ENCODE results near the gene EFNB2. TPM values are rescaled to one million over a fixed set of nuclear protein-coding genes. Genes with fewer than 3 reads are reported as not detected.

EFNB2 gene
- total and polyA plus RNA-seq, 2 of the 8 experiments (the other 6 are each of a cell fraction or from before 2014, with no cell fraction given), result 8.2 to 12.0 TPM

- Histone ChIP-seq H3K14ac (ENCODE audit: insufficient read length) (no peak overlapping the region), H3K4me3 (ENCODE audit: extremely low read depth in 1 of 4, insufficient read depth in 2 of 4, low read depth in 3 of 4, low read length in 4 of 4) (no peak overlapping the region), H2BK20ac (ENCODE audit: low read length) (no peak overlapping the region), H3K18ac (ENCODE audit: extremely low read depth, low read length) (no peak overlapping the region), H4K91ac (replicated peaks; ENCODE audit: insufficient read length, low read length) (no peak overlapping the region), H2BK12ac (ENCODE audit: low read depth, low read length) (no peak overlapping the region), H3K4me1 (replicated peaks in 1 of 4; ENCODE audit: control insufficient read depth in 3 of 4, insufficient read depth in 4 of 4, low read length in 3 of 4) (peaks cover 2 to 15% (median 12%) of the 10 kb centered on the region in 4 experiments; a peak in 6 of 7 replicates), H4K8ac (ENCODE audit: extremely low read depth, insufficient read depth, low read length) (no peak overlapping the region), H2BK5ac (ENCODE audit: low read depth, low read length) (no peak overlapping the region), H3K79me2 (ENCODE audit: control insufficient read depth in 1 of 2, insufficient read depth in 2 of 2, low read length in 2 of 2) (peaks cover 62 to 99% of the 10 kb centered on the region in 2 experiments), H3K23me2 (ENCODE audit: low read depth, low read length) (peaks cover 4% of the 10 kb centered on the region), H3K56ac (replicated peaks; ENCODE audit: insufficient read length, low read depth, low read length) (no peak overlapping the region), H2AK5ac (ENCODE audit: low read depth, low read length) (no peak overlapping the region), H2AFZ (ENCODE audit: low read length) (no peak overlapping the region), H4K20me1 (replicated peaks in 1 of 2; ENCODE audit: control insufficient read depth in 1 of 2, insufficient read depth in 2 of 2, low read length in 2 of 2) (peaks cover 33 to 57% of the 10 kb centered on the region in 2 experiments), H3K27me3 (replicated peaks in 1 of 4; ENCODE audit: control insufficient read depth in 3 of 4, extremely low read depth in 1 of 4, insufficient read depth in 3 of 4, low read length in 3 of 4) (no peaks in the 10 kb centered on the region), H2BK120ac (replicated peaks; ENCODE audit: low read depth, low read length) (no peak overlapping the region), H3K79me1 (ENCODE audit: low read depth, low read length) (no peaks in the 10 kb centered on the region), H4K5ac (ENCODE audit: insufficient read length, low read depth, low read length) (no peak overlapping the region), H3K4ac (replicated peaks; ENCODE audit: insufficient read length, low read depth, low read length) (no peak overlapping the region), H3K9me3 (ENCODE audit: insufficient read depth in 2 of 2, low read depth in 1 of 2, low read length in 1 of 2) (no peaks in the 10 kb centered on the region), H2BK15ac (ENCODE audit: low read length) (no peak overlapping the region), H3K36me3 (ENCODE audit: control insufficient read depth in 2 of 4, insufficient read depth in 4 of 4, low read length in 3 of 4) (peaks cover 5 to 28% (median 25%) of the 10 kb centered on the region in 4 experiments; a peak in 7 of 8 replicates), H3K9ac (replicated peaks in 1 of 4; ENCODE audit: extremely low read depth in 1 of 4, low read depth in 3 of 4, low read length in 3 of 4) (peak overlapping the region in 1 of 4 experiments; percentile 10; a peak in 1 of 7 replicates), H3K4me2 (ENCODE audit: insufficient read depth in 1 of 2, low read depth in 2 of 2, low read length in 2 of 2) (peak overlapping the region in 1 of 2 experiments; percentile 48; a peak in 2 of 4 replicates), H3K27ac (ENCODE audit: low read depth, low read length) (peak overlapping the region; percentile 12; the same call in 1 of the 2 replicates), H3K23ac (ENCODE audit: insufficient read length) (no peak overlapping the region)
- 75% methylated on average over 6 of the region's 6 CpGs; no CpG with 5 or more reads in 1 of the 2 experiments for WGBS, 2 experiments (ENCODE audit: extremely low coverage in 1 of 2, insufficient coverage in 1 of 2, insufficient read length in 1 of 2, insufficient replicate concordance in 2 of 2, low coverage in 1 of 2, low lambda C conversion rate in 2 of 2, missing lambda C conversion rate in 1 of 2)
- POLR2A ChIA-PET (ENCODE audit: partially characterized antibody), result interaction anchor here (0.6 kb wide), 1 partner anchor 28 kb away, joined by 3 read pairs; no protein-coding TSS in a partner anchor
- CTCF ChIA-PET (ENCODE audit: partially characterized antibody), result interaction anchor here (0.8 to 1.3 kb wide), 2 partner anchors 11 to 26 kb away, joined by 3 to 4 read pairs; partner anchors contain the start of gene EFNB2
- DNase-seq (ENCODE audit: low read depth in 1 of 2, low spot score in 2 of 2) (no peak), FAIRE-seq (no peak)
- no peak for TF ChIP-seq SP1 (IDR thresholded peaks at IDR 0.05; ENCODE audit: low read depth, low read length)
- no peak for TF ChIP-seq TAF7 (optimal IDR thresholded peaks at IDR 0.05; ENCODE audit: borderline replicate concordance, low read depth, low read length)
- TF ChIP-seq FOSL1 (IDR thresholded peaks at IDR 0.05; ENCODE audit: insufficient read depth, low read depth, low read length), result no peak
- no peak for TF ChIP-seq POLR2AphosphoS5 (IDR thresholded peaks at IDR 0.05; ENCODE audit: low read depth, low read length)
- TF ChIP-seq RAD21 (IDR thresholded peaks at IDR 0.05 in 1 of 2, conservative IDR thresholded peaks at IDR 0.05 in 1 of 2; ENCODE audit: low read depth in 2 of 2, low read length in 2 of 2), result no peak
- TF ChIP-seq RFX5 (IDR thresholded peaks at IDR 0.05; ENCODE audit: borderline replicate concordance, low read depth, low read length), result no peak
- no peak for TF ChIP-seq RXRA (IDR thresholded peaks at IDR 0.05; ENCODE audit: insufficient read depth, low read depth, low read length)
- no peak for TF ChIP-seq KDM5A (IDR thresholded peaks at IDR 0.05; ENCODE audit: low read length)
- TF ChIP-seq CTBP2 (IDR thresholded peaks at IDR 0.05; ENCODE audit: borderline replicate concordance, insufficient read depth, insufficient read length, low read length), result no peak
- TF ChIP-seq CEBPB (IDR thresholded peaks at IDR 0.05; ENCODE audit: low read depth, low read length), result no peak
- TF ChIP-seq POU5F1 (IDR thresholded peaks at IDR 0.05; ENCODE audit: low read depth, low read length), result no peak
- no peak for TF ChIP-seq EP300 (IDR thresholded peaks at IDR 0.05; ENCODE audit: borderline replicate concordance in 1 of 2, low read depth in 2 of 2, low read length in 2 of 2)
Observed at GRCh38 chr13:106561551-106562170, 26.2 kb upstream of the EFNB2 start.

Measured in H1 (cell line).